ENCODE data around the gene TIMM44.
"Not testable (repeated sequence)": the region's sequence is repeated elsewhere in the genome, so short reads cannot be mapped to it uniquely, and the experiment has no call there.

TIMM44 gene

DNA sequence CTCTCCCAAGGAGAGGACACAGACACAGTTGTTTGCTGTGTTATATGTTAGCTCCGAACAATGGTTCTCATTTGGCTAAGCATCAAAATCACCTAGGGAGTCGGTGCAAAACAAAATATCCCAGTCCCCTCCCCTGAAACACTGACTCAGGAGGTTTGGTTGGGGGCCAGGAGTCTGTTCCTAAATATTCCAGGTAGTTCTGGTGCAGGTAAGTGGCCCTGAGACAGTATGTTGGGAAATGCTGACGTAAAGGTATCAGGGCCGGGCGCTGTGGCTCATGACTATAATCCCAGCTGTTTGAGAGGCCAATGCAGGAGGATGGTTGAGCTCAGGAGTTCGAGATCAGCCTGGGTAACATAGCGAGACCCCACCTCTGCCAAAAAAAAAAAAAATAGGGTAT, 42.1 kb downstream of the TIMM44 start:
- Mint-ChIP-seq H3K27ac (ENCODE audit: low read depth) (no peak overlapping the region), H3K36me3 (ENCODE audit: insufficient read depth) (peaks cover 22% of the 10 kb centered on the region), H3K4me1 (peaks cover 32% of the 10 kb centered on the region), H3K27me3 (no peaks in the 10 kb centered on the region), H3K9me3 (no peaks in the 10 kb centered on the region), H3K4me3 (no peak overlapping the region)
- DNase-seq (ENCODE audit: low spot score in 2 of 2) (no peak), ATAC-seq (replicated peaks; ENCODE audit: extremely low read depth, poor library complexity, severe bottlenecking) (no peak)

DNA sequence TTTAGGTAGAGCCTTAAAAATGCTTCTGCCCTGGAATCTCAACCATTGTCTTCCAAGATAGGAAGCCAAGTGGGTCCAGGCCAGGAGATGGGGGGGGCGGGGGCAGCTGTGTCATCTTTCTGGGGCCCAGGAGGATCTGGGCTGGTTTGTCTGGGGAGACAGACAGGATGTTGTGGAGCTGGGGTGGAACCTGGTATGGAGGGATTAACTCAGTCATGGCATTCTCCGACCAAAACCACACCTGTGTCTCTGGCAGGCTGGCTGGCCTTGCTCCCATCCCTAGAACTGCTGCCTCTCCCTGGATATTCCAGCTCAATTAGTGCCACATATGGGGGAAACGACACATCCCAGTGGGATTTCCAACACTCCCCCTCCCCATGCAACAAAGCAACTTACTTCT, 42.5 kb downstream of the TIMM44 start:
- Mint-ChIP-seq H3K27me3 (no peaks in the 10 kb centered on the region), H3K9me3 (no peaks in the 10 kb centered on the region), H3K4me3 (no peak overlapping the region), H3K27ac (ENCODE audit: low read depth) (no peak overlapping the region), H3K36me3 (ENCODE audit: insufficient read depth) (peaks cover 19% of the 10 kb centered on the region), H3K4me1 (peaks cover 29% of the 10 kb centered on the region)
- DNase-seq (ENCODE audit: low spot score in 2 of 2) (no peak), ATAC-seq (replicated peaks; ENCODE audit: extremely low read depth, poor library complexity, severe bottlenecking) (no peak)

DNA sequence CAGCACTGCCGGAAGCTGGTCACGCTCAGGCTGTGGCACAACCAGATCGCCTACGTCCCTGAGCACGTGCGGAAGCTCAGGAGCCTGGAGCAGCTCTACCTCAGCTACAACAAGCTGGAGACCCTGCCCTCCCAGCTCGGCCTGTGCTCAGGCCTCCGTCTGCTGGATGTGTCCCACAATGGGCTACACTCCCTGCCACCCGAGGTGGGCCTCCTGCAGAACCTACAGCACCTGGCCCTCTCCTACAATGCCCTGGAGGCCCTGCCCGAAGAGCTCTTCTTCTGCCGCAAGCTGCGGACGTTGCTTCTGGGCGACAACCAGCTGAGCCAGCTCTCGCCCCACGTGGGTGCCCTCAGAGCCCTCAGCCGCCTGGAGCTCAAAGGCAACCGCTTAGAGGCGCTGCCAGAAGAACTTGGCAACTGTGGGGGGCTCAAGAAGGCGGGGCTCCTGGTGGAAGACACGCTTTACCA, 43.0 kb downstream of the TIMM44 start:
- no peak overlapping the region for H3K4me3 Mint-ChIP-seq
- peaks cover 24% of the 10 kb centered on the region for H3K4me1 Mint-ChIP-seq

DNA sequence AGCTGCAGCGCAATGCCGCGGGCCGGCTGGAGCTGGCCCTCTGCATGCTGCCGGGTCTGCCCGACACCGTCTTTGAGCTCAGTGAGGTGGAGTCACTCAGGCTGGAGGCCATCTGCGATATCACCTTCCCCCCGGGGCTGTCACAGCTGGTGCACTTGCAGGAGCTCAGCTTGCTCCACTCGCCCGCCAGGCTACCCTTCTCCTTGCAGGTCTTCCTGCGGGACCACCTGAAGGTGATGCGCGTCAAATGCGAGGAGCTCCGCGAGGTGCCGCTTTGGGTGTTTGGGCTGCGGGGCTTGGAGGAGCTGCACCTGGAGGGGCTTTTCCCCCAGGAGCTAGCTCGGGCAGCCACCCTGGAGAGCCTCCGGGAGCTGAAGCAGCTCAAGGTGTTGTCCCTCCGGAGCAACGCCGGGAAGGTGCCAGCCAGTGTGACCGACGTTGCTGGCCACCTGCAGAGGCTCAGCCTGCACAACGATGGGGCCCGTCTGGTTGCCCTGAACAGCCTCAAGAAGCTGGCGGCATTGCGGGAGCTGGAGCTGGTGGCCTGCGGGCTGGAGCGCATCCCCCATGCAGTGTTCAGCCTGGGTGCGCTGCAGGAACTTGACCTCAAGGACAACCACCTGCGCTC, 43.6 kb downstream of the TIMM44 start:
- no peak for DNase-seq (ENCODE audit: low spot score in 2 of 2)
- peaks cover 18% of the 10 kb centered on the region for H3K4me1 Mint-ChIP-seq

More for the DNA sequence above, 43.0 kb downstream of the TIMM44 start:
- DNase-seq (ENCODE audit: low spot score in 2 of 2) = peak in 1 of 2 donors; percentile 8
- ATAC-seq (replicated peaks; ENCODE audit: extremely low read depth, poor library complexity, severe bottlenecking) = no peak
- H3K36me3 Mint-ChIP-seq (ENCODE audit: insufficient read depth) = peaks cover 17% of the 10 kb centered on the region
- H3K27ac Mint-ChIP-seq (ENCODE audit: low read depth) = no peak overlapping the region
- no peaks in the 10 kb centered on the region for H3K9me3 Mint-ChIP-seq
- no peaks in the 10 kb centered on the region for H3K27me3 Mint-ChIP-seq

DNA sequence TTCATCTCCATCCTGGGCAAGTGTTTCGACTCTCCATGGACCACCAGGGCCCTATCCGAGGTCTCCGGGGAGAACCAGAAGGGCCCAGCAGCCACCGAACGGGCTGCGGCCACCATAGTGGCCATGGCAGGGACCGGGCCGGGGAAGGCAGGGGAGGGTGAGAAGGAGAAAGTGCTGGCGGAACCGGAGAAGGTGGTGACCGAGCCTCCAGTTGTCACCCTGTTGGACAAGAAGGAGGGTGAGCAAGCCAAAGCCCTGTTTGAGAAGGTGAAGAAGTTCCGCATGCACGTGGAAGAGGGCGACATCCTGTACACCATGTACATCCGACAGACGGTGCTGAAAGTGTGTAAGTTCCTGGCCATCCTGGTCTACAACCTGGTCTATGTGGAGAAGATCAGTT, 44.5 kb downstream of the TIMM44 start:
- Mint-ChIP-seq H3K27ac (ENCODE audit: low read depth) (no peak overlapping the region), H3K4me3 (no peak overlapping the region), H3K4me1 (peaks cover 11% of the 10 kb centered on the region), H3K27me3 (peaks cover 13% of the 10 kb centered on the region), H3K9me3 (no peaks in the 10 kb centered on the region), H3K36me3 (ENCODE audit: insufficient read depth) (peaks cover 8% of the 10 kb centered on the region)
- no peak for ATAC-seq (replicated peaks; ENCODE audit: extremely low read depth, poor library complexity, severe bottlenecking)
- peak in 1 of 2 donors; percentile 8 for DNase-seq (ENCODE audit: low spot score in 2 of 2)

More for the DNA sequence above, 43.6 kb downstream of the TIMM44 start:
- Mint-ChIP-seq H3K9me3 (no peaks in the 10 kb centered on the region), H3K27me3 (peaks cover 4% of the 10 kb centered on the region), H3K4me3 (no peak overlapping the region), H3K36me3 (ENCODE audit: insufficient read depth) (peaks cover 14% of the 10 kb centered on the region), H3K27ac (ENCODE audit: low read depth) (no peak overlapping the region)
- ATAC-seq (replicated peaks; ENCODE audit: extremely low read depth, poor library complexity, severe bottlenecking) = no peak

DNA sequence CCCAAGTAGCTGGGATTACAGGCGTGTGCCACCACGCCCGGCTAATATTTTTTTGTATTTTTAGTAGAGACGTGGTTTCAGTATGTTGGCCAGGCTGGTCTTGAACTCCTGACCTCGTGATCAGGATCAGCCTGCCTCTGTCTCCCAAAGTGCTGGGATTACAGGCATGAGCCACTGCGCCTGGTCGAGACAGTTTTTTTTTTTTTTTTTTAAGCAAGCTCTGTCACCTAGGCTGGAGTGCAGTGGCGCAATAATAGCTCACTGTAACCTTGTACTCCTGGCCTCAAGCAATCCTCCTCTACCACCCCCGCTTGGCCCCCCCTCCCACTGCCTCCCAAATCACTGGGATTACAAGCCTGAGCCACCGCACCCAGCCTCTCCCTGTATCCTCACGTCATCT, 46.2 kb downstream of the TIMM44 start:
- no peak overlapping the region for H3K4me3 Mint-ChIP-seq
- peaks cover 15% of the 10 kb centered on the region for H3K27me3 Mint-ChIP-seq
- no peak overlapping the region for H3K27ac Mint-ChIP-seq (ENCODE audit: low read depth)
- no peak for ATAC-seq (replicated peaks; ENCODE audit: extremely low read depth, poor library complexity, severe bottlenecking)
- DNase-seq (ENCODE audit: low spot score in 2 of 2) = no peak
- H3K9me3 Mint-ChIP-seq = no peaks in the 10 kb centered on the region
- H3K36me3 Mint-ChIP-seq (ENCODE audit: insufficient read depth) = no peaks in the 10 kb centered on the region
- no peaks in the 10 kb centered on the region for H3K4me1 Mint-ChIP-seq

DNA sequence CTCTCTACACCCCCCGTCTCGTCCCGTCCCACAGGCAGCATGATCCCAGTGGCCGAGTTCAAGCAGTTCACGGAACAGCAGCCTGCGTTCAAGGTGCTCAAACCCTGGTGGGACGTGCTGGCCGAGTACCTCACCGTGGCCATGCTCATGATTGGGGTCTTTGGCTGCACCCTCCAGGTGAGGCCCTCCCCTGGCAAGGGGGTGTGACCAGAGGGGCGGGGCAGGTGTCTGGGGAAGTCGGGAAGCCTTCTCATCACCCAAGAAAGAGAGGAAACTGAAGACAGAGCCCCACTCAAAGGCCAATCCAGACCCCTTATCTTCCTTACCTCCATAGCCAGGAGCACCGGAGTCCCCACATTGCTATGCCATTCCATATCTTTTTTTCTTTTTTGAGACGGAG, 47.9 kb downstream of the TIMM44 start:
- no peaks in the 10 kb centered on the region for H3K4me1 Mint-ChIP-seq
- no peak overlapping the region for H3K27ac Mint-ChIP-seq (ENCODE audit: low read depth)
- no peaks in the 10 kb centered on the region for H3K9me3 Mint-ChIP-seq
- peak in 1 of 2 donors; percentile 8 for DNase-seq (ENCODE audit: low spot score in 2 of 2)
- peaks cover 15% of the 10 kb centered on the region for H3K27me3 Mint-ChIP-seq
- no peak overlapping the region for H3K4me3 Mint-ChIP-seq
- H3K36me3 Mint-ChIP-seq (ENCODE audit: insufficient read depth) = no peaks in the 10 kb centered on the region
- ATAC-seq (replicated peaks; ENCODE audit: extremely low read depth, poor library complexity, severe bottlenecking) = no peak

DNA sequence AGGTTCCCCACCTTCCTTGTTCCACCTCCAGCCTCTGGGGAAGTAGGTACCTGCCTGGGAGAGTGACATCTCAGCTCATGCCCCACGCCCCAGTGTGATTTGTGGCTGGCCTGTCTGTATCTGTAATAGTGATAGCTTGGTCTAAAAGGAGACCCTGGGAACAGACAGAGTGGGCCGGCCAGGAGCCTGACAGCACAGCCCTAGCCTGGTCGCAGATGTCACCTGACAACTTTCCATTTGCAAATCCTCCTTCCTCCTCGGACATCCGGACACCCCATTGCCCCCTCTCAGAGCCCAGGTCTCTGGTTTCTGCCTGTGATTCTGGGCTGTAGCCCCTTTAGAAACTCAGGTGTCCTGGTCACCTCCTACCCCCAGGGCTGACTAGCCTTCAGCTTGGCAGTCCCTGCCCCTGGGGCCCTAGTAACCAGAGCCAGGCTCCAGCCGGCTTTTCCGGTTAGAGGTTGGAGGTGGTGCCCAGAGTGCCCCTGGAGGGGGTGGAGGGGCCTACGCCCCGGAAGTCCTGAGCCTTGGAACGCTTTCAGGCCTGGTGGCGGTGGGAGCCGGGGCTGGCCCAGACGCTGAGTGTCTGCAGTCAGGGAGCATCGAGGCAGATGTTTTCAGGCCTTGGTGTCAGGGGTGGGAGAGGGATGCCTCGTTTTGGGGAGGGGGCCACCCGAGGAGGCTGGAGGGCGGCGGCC, 48.7 kb downstream of the TIMM44 start:
- H3K27me3 Mint-ChIP-seq = peaks cover 15% of the 10 kb centered on the region
- H3K4me3 Mint-ChIP-seq = no peak overlapping the region
- no peak for ATAC-seq (replicated peaks; ENCODE audit: extremely low read depth, poor library complexity, severe bottlenecking)
- H3K9me3 Mint-ChIP-seq = no peaks in the 10 kb centered on the region
- H3K36me3 Mint-ChIP-seq (ENCODE audit: insufficient read depth) = no peaks in the 10 kb centered on the region
- H3K4me1 Mint-ChIP-seq = no peaks in the 10 kb centered on the region
- peak in 1 of 2 donors; percentile 7 for DNase-seq (ENCODE audit: low spot score in 2 of 2)
- H3K27ac Mint-ChIP-seq (ENCODE audit: low read depth) = no peak overlapping the region

DNA sequence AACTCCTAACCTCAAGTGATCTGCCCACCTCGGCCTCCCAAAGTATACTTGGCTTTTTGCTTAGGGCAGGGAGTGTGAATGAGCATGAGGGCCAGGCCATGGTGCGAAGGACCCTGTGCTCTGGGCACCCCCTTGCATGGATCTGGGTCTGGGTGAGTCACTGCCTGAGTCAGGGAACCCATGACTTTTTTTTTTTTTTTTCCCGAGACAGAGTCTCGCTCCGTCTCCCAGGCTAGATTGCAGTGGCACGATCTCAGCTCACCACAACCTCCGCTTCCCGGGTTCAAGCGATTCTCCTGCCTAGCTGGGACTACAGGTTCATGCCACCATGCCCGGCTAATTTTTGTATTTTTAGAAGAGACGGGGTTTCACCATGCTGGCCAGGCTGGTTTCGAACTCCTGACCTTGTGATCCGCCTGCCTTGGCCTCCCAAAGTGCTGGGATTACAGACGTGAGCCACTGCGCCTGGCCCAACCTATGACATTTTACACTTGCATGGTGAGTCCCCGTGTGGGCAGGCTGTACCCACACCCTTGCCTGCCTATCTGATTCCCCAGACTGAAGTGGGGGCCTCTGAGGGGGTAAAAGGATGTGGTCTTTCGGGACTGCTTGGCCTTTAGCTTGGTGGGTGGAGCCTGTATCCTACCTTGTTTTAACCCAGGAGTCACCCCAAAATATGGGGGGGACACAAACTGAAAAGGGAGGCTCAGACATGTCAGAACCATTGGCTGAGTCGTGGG, 49.9 kb downstream of the TIMM44 start:
- not testable (repeated sequence) for DNase-seq (ENCODE audit: low spot score in 2 of 2); H3K27ac Mint-ChIP-seq (ENCODE audit: low read depth); ATAC-seq (replicated peaks; ENCODE audit: extremely low read depth, poor library complexity, severe bottlenecking); H3K9me3 Mint-ChIP-seq; H3K36me3 Mint-ChIP-seq (ENCODE audit: insufficient read depth); H3K4me1 Mint-ChIP-seq; H3K4me3 Mint-ChIP-seq
- H3K27me3 Mint-ChIP-seq = peaks cover 24% of the 10 kb centered on the region

DNA sequence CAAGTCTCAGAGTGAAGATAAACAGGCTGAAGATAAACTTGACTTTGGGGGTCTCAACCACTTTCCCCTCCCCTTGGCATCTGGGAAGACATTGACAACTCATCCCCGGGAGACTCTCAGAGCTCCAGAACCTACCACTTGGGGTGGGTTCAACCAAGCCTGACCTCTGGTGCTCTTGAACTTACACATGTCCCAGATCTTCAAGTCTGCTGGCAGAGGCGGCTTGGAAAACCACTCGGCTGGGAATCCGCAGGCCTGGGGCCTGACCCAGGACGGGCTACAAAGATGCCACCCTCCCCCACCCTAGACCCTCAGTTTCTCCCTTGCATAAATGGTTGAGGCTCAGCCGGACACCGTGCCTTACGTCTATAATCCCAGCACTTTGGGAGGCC, 54.6 kb downstream of the TIMM44 start:
- DNase-seq (ENCODE audit: low spot score in 2 of 2) (no peak), ATAC-seq (replicated peaks; ENCODE audit: extremely low read depth, poor library complexity, severe bottlenecking) (no peak)
- H3K27me3 Mint-ChIP-seq = peaks cover 21% of the 10 kb centered on the region
- no peak overlapping the region for H3K4me3 Mint-ChIP-seq
- no peaks in the 10 kb centered on the region for H3K4me1 Mint-ChIP-seq
- H3K9me3 Mint-ChIP-seq = no peaks in the 10 kb centered on the region
- peaks cover 1% of the 10 kb centered on the region for H3K36me3 Mint-ChIP-seq (ENCODE audit: insufficient read depth)
- H3K27ac Mint-ChIP-seq (ENCODE audit: low read depth) = no peak overlapping the region

DNA sequence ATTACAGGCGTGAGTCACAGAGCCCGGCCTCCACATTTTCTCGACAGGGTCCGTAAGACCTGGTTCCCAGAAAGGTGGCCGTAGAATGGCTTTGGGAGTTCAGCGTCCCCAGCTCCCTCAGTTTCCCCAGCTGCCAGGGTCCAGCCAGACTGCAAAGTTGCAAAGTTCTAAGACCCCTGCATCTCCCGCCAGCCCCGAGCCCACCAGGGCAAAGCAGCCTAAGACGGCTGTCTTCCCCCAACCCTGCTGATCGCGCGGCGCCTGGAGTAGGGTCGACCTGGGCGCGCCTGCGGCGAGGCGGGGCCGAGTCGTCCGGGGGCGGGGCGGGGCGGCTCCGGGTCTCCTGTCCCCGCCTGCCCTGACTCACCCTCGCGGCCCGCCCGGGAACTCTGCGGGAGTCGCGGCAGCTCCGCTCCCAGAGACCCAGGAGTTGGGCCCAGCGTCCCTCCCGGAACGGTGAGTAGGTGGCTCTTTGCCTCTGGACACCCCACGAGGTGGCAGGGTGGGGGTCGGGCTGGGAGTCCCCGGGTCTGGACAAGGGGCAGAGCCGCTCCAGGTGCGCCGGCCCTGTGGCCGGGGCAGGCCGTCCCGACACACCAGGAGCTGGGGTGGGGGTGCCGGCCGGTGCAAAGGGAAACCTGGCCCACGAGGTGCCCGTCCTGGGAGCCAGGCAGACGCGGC, 55.2 kb downstream of the TIMM44 start, which contains the start of gene LRRC8E:
TSS of gene LRRC8E (plus strand) at position 366 of the 681 bp plus-strand sequence. CDS start 7,094 bp downstream, outside the sequence.
- Mint-ChIP-seq H3K36me3 (ENCODE audit: insufficient read depth) (peaks cover 1% of the 10 kb centered on the region), H3K27ac (ENCODE audit: low read depth) (no peak within 1 kb of the TSS), H3K27me3 (peaks cover 20% of the 10 kb centered on the region), H3K4me3 (no peak within 1 kb of the TSS), H3K4me1 (no peaks in the 10 kb centered on the region), H3K9me3 (no peaks in the 10 kb centered on the region)
- no peak for ATAC-seq (replicated peaks; ENCODE audit: extremely low read depth, poor library complexity, severe bottlenecking)
- no peak for DNase-seq (ENCODE audit: low spot score in 2 of 2)

DNA sequence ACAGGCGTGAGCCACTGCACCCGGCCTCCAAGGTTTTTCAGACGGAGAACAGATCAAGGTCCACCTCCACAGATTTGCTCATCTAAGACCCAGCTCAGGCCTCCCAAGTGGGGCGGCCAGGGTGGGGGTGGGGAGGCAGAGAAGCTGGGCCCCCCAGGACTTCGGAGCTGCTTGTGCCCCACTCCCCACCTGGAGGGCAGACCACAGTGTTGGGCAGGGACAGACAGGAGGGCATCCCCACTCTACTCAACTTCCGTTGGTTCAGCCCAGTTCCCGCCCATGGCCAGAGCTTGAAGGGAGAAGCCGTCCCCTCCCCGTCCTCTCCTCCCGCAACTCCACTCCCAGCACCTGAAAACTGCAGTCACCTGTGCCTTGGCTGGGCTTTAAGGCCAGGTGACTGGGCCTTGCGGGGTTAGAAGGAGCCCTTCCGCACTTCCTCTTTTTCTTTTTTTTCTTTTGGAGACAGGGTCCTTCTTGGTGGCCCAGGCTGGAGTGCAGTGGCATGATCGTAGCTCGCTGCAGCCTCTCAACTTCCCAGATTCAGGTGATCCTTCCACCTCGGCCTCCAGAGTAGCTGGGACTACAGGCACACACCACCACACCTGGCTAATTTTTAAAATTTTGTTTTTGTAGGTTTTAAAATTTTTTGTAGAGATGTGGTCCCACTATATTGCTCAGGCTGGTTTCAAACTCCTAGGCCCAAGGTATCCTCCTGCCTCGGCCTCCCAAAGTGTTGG, 55.9 kb downstream of the TIMM44 start:
- Mint-ChIP-seq H3K4me1 (no peaks in the 10 kb centered on the region), H3K27ac (ENCODE audit: low read depth) (no peak overlapping the region), H3K4me3 (no peak overlapping the region), H3K36me3 (ENCODE audit: insufficient read depth) (peaks cover 1% of the 10 kb centered on the region), H3K9me3 (no peaks in the 10 kb centered on the region), H3K27me3 (peaks cover 20% of the 10 kb centered on the region)
- no peak for DNase-seq (ENCODE audit: low spot score in 2 of 2)
- ATAC-seq (replicated peaks; ENCODE audit: extremely low read depth, poor library complexity, severe bottlenecking) = no peak
